NCI-H1417 treated with DMSO at 0.1 percent for 48 hours (cell line): ENCODE data around the gene SPOCK1.
A peak's percentile ranks its signal among the peaks of the same experiment; 100 is the strongest.
"Not testable (repeated sequence)": the region's sequence is repeated elsewhere in the genome, so short reads cannot be mapped to it uniquely, and the experiment has no call there.

Source experiments
- DNase-seq: peaks from one replicate; lab custom pipeline; 2025; lab: John Stamatoyannopoulos, UW

The SPOCK1 gene

DNA sequence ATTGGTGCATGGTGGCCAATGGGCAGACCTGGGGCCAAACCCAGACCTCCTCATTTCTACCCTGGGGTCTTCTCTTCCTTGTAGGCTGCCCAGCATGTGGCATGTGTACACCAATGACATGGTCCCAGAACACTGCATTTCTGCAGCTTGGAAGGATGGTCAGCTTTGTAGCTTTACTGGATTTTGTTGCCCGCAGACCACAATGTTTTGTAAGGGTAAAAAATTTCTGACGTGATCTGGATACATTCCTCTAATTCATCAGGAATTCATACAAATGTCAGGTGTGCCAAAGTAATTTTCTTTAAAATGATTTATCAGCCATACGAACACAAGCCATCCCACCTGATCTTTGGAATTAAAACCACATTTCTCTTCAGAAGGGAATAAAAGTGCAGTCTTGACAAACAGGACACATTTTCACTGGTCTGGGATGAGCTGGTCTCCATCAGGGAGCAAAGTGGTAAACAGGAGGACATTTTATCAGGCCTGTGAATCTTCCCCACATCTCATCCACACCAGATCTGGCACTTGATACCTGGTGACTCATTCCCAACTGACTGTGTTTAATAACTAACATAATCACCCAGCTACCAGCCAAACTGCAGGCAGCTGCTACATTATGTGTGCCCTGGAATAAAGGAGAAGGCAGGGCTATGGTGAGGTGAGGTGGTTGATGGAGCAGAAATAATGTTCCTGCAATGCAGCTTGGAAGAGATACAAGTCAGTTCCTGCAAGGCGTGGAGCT is 103.9 kb downstream of the SPOCK1 start:
- DNase-seq, result no peak

DNA sequence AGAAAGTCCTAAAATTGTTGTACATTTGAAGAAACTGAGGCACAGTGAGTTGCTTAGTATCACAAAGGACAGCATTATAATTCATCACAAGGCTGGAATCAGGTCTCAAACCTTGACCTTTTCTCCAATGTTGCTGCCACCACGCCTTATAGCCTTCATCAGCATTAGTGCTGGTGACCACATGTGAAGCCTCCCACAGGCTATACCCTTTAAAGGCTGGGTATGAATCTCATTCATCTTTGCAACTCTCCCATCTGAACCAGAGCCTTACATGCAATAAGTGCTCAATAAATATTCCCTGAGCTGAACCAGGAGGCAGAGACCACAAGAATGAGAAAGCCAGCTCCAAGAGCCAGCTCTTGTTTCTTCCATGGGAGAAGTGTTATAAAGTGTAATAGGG is 104.7 kb downstream of the SPOCK1 start:
- DNase-seq, result no peak

DNA sequence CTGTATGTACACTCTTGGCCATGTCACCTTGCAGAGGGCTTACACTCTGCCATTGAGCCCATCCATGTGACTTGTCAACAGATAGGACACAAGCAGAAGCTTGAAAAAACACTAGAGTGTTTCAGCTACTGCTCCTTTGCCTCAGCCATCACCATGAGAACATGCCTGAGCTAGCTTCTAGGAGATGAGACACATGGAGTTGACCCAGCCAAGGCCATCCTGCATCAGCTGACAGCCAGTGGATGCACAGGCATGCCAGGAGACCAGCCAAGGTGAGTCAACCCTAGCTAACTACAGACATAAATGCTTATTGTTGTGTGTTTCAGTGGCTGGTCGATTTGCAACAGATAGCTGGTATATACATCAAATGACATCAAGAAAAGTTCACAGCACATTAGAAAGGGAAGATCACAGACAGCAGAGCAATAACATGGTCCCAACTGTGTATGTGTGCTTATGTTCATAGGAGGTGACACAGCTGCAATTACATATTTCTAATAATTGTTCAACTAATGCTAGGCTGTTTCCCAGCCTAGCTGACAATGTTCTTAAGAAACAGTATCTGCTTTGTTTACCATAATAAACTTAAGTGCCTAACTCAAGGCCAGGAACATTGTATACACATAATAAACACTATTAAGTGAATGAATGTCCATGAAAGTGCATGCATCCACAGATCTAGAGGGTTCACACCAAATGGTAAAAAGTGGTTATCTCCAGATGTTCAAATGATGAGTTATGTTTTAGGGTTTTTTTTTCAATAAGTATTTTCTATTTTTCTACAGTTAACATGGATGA is 105.7 kb downstream of the SPOCK1 start:
- no peak for DNase-seq

DNA sequence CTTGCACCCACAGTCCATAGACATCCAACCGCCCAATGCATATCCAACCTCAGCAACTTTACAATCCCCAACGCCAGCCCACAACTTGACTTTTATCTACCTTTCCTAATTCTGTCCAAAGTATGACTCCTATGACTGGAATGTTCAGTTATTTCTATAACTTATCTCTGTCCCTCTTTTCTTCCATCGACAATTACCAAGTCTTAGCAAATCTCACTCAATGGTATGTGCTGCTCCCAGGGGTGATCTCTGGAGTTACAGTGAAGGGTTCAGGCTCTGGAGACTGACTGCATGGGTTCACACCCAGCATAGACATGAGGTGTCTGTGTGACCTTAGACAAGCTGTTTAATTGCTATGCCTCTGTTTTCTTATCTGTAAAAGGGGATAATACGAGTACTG is 106.9 kb downstream of the SPOCK1 start:
- DNase-seq, result no peak

DNA sequence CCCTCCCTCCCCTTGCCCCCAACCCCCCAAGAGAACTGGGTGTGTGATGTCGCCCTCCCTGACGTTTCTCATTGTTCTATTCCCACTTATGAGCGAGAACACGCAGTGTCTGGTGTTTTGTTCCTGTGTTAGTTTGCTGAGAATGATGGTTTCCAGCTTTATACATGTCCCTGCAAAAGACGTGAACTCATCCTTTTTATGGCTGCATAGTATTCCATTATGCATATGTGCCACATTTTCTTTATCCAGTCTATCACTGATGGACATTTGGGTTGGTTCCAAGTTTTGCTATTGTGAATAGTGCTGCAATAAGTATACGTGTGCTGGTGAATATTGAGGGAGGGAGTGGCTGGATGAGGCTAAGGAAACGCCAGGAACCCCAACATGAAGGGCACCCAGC is 108.1 kb downstream of the SPOCK1 start:
- DNase-seq, result not testable (repeated sequence)

DNA sequence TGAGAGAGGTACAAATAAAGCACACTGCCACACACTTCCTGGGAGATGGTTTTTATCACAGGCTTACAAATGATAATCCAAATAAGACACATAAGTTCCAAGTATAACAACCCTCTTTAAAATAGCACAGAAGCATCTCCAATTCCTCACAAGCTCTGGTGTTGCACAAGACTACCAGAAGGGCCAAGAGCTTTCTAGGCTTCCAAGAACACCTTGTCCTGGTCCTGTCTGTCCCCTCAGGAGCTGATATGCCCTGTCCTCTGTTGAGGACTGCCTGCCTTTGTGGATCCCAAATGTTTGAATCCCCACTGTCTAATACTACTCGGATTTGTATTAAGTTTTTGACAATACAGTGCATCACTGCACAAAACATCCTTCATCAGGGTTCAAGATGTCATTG is 110.1 kb downstream of the SPOCK1 start:
- DNase-seq, result no peak

DNA sequence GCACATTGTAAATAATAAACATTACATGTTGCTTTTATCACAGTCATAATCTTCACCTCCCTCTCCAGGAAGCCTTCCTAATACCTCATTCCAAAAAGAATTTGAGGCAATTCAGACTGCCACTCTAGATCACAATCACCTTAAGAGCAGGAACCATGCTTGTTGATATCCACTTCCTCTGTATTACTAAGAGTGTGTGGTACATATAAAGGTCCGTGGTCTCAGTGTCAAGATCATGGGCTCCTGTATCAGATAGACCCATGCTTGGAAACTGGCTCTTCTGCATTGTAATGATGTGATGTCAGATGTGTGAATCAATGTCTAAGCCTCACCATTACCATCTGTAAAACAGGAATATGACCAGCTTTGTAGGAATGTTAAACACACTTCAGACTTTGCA is 114.1 kb downstream of the SPOCK1 start:
- DNase-seq, result no peak

DNA sequence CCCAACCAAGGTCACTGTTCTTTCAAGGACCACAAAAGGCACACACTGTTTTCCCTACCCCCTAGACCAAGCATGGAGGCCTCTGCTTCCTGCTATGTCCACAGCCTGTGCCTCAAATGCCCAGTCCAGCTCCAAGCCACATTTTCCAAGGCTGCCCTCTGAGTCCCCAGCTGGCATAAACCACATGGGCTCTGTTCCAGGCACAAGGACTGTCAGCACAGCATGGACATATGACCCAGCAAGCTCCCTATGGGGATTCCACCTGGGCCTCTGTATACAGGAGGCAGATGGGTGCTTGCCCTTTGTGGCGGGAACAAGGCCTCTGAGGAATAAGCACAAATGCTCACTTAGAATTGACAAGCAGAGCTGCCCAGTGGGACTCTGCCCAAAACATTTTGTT is 115.2 kb downstream of the SPOCK1 start:
- no peak for DNase-seq

DNA sequence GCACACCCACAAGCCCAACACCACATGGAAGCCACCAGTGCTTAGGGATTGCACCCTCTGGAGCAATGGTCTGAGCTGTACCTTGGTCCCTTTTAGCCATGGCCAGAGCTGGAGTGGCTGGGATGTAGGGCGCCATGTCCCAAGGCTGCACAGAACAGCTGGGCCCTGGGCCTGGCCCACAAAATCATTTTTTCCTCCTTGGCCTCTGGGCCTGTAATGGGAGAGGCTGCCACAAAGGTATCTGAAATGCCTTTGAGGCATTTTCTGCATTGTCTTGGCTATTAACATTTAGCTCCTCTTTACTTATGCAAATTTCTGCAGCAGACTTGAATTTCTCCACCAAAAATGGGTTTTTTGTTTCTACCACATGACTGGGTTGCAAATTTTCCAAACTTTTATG is 117.6 kb downstream of the SPOCK1 start:
- no peak for DNase-seq

DNA sequence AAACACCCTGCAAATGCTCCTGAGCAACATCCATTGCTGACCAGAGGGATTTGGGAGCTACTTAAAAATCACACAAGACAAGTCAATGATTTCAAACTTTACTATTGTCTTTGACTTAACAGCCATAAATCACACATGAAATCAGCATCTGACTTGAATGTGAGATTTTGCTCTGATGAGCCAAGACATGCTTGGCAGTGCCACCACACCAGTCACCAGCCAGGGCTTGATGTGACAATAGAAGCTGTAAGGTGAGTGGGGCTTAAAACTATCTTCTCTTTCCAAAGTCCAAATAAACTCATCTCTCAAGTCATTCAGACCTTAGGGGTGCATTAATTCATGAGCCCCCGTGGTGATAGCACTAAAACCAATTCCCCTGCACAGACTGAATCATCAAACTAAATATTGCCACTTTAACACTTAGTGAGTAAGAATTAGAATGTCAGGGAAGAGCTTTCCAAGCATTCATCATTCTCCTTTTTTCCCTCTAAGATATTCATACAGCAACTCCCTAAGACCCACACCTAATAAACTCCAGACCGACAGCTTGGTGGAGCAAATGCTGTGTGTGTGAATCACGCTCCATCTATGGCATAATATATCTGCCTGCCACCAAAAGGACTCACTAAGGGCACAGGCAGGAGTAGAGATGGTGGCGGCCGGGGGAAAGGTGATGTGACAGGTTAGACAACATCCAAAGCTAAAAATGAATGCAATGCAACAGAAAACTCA is 119.4 kb downstream of the SPOCK1 start:
- no peak for DNase-seq

DNA sequence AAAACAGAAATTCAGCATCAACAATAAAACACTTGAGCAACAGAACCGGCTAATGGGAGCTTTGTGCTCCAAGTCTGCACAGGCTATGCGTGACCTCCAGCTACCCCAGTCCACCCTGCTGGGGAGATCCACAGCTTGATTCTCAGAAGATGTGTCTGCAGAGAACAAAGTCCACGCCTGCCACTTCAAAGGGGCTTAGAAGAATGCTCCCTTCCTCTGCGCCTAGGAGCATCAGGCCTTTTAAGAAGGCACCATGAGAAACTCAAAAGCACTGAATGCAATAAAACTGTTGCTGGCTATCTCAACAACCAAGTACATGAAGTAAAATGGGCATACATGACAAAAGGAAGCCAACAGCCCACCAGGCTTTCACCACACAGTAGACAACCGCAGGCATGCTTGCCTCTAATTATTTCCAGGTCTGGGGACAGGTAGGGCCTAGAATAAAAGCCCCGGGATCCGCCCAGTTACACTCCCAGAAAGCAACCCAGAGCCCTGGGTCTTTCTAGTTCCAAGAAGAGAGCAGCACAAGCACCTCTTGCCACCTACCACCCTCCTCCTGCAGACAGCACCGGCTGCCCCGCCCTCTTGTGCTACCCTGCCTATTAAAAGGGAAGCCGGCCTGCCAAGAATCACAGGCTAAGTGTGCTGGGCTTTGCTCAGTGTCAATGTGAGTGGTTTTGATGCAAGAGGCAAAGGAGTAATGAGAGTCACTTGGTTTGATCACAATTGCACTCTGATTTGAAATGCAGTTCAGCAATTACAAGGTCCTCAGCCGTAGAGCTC is 123.2 kb downstream of the SPOCK1 start:
- no peak for DNase-seq

DNA sequence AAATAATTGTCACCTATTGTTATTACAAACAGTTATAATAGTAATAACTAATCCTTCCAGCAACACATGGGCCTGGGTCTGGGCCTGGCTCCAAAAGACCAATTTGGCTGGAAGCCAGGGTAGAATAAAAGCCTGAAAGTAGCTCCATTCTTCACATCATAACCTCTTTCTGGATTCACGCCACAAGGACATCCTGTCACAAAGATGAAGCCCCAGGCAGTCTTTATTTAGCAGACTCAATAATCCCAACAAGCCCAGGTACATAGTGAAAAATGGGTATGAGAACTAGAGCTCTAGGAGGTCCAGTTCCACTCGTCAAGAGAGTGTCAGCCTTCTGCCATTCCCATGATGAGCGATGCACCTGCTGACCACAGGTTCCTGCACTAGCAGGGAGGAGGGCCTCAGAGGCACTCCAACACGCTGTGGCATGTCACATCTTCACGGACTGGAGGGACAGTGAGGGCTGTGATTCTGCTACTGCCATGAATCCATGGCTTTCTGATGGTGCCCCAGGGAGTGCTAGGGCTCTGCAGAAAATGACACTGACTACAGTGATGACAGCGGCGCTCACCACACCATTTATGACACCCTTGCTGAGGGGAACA is 124.9 kb downstream of the SPOCK1 start:
- DNase-seq, result peak; percentile 54

DNA sequence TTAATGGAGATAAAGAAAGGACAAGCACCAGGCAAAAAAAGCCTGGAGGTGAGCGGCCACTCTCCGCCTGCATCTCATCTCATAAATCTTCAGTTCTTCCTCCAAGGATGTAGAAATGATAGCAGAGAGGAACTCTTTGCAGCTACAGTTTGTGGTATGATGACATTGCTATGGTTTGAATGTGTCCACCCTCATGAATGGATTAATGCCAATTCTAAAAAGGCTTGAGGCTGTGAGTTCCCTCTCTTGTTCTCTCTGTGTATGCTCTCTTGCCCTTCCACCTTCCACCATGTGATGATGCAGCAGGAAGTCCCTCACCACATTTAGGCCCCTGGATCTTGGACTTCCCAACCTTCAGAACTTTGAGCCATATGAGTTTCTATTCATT is 126.4 kb downstream of the SPOCK1 start:
- DNase-seq, result no peak

DNA sequence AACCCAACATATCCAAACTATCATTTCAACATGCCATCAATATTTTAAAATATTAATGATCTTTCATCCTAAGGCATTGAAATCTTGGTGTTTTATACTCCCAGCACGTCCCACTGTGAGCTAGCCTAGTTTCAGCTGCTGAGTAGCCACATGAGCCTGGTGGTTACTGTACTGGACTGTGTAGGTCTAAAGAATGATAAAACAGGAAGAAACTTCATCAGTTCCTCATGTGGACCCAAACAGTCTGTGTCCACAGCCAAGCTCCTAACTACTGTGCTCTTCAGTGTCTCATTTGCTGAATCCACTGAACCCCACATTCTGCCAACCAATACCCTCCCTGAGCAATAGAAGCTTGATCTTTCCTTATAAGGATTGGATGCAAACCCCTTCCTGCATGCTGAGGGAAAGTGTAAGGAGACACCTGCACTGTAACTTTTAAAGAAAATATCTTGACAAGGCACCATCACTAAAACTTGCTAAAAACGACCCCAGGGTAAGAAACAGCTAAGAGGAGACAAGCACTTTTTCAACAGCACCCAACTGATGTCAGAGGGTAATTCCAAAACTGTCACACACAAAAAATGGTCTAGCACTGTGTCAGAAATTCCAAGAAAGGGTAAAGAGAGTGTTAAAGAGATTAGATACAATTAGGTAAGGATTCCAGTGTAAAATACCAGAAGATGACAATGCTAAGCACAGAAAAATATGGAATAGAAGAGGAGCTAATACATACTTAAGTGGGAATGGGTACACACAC is 126.9 kb downstream of the SPOCK1 start:
- DNase-seq, result no peak

DNA sequence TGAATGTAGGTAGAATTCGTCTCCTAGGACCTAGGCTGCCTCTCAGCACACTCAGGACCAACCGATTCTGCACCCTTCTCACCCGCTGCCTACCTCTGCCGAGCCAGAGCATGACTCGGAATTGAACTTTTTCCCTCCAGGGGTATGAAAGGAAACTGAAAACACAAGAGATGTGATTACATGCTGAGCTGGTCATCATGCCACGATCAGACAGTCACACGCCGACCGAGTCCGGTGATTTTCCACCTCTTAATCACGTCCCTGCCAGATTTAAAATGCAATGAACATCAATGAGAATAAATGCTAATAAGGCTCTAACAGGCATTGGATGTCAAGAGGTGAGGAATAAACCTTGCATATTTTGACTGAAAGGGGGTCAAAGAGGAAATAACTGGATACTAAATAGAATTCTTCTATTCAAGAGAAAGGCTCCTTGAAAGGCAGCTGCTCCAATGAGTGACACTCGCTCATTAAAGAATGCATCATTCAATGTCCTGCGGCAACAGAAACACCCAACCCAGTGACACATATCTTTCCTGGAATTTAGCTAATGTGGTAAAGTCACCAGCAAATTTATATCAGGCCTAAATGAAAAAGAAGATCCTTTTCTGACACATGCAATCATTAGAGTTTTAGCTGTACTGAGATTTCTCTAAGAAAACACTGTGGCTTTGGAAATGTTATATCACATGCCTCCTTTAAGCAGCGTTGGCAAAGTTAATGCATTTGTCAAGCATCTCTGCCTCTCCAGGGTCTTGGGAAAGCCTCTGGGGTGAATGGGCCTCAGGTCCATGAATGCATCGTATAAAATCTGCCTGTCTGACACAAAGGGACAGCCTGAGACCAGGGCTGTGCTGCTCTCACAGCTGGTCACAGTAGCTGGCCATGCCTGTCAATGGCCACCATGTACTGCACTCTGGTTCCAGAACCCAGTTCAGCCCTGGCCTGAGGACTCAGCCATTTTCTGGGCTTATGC is 128.7 kb downstream of the SPOCK1 start:
- no peak for DNase-seq

DNA sequence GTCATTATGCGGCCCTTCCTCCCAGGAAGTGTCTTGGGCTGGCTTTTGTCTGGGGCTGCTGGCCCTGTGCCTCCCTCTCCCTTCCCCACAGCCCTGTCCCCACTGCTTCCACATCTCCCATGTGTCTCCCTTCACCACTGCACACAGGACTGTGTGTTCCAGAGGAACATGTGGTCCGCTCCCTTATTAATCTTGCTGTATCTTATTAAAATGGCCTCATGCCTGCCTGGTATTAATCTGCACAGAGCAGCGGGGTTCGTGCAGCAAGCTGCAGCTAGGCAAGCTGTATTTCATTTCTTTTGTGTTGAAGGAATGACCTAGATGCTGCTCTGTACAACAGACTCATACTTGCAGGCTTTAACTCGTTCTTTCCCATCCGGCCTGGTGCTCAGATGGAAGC is 130.5 kb downstream of the SPOCK1 start:
- DNase-seq, result no peak

DNA sequence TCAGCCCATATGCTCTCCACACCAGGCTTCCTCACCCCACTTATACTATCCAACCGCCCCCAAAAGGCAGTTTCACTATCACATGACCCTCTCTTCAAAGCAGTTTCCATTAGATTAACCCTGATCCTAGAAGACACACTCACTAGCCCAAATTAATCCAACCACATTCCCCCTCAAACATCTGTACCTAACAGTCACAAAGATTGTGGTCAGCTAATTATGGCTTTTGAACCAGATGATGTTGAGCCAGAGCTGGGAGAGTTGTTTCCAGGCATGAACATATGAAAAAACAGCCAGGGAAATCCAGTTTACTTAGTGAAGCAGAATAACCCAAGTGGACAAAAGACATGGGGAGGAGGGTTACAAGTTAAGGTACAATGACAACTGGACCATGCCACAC is 131.2 kb downstream of the SPOCK1 start:
- no peak for DNase-seq

DNA sequence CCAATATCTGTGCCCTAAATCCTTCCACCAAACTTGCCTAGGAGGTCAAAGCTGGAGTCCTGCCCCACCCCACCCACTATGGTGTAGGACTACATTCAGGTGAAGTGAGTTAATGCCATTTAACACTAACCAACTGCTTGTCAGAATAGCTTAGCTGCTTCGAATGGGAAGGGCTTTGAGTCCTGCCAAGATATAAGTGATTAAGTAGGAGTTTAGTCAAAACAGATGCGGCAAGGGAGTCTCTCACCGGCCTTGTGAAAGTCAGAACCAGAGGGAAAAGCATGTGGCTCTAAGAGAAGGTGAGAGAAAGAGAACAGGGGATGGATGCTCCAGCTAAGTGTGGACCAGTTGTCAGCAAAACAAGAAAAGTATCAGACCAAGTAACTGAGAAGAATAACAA is 132.6 kb downstream of the SPOCK1 start:
- DNase-seq, result no peak

DNA sequence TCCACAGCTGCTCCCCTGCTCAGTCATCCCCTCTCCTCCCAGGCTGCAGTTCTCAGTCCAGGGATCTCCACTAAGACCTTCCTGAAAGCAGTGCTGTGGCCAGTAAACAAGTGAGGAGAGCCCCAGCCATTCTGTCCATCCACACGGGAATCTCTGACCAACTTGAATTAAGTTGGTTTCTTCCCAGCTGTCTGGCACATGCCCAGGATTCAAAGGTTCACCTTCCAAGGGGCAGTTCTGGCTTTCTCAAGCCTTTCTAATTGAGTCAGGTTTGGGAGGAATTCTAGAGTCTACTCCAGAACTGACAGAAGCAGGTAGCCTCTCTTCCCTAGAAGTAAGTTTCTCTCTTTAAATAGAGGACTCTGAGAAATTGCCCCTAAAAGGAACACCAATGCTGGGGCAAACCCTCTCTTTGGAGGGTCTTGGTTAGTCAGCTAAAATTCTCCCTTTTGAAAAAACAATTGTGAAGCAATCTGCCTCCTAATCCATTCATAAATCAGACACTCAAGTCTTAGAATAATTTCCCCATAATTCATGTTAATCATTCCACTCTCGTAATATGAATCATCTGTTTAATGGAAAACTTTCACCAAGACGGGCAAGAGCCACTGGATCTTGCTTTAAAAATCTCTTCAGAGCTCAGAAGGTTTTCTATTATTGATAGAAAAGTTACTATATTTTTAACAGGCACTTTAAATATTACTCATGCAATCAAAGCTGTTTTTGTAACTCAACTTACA is 133.8 kb downstream of the SPOCK1 start:
- no peak for DNase-seq
